Neural cell (in vitro differentiated cells): Measurements from ENCODE around the gene VPS41. TPM values are rescaled to one million over a fixed set of nuclear protein-coding genes. Genes with fewer than 3 reads are reported as not detected.

ENCODE experiments used
- H2AFZ ChIP-seq: fragments of 200-600, 300-800 bp; sonication (generic), shearing (Covaris generic); 2 replicates; pipeline ENCODE4 v1.6.0; 2014; ENCODE audit warnings: low read depth, mild to moderate bottlenecking, antibody characterized with exemption, low read length, moderate library complexity
- H3F3A ChIP-seq: fragments of 200-600 bp; shearing (Covaris generic); 2 replicates; pipeline ENCODE4 v1.6.1; 2016; ENCODE audit warnings: mild to moderate bottlenecking, moderate library complexity, mixed read lengths, antibody characterized with exemption, low read length; ENCODE audit not compliant: insufficient read depth, poor library complexity, severe bottlenecking
- H3K27ac ChIP-seq: fragments of 200-600, 300-800 bp; sonication (generic), shearing (Covaris generic); 2 replicates; pipeline ENCODE4 v1.5.1; 2014; ENCODE audit warnings: mild to moderate bottlenecking, low read length, moderate library complexity
- H3K27me3 ChIP-seq: fragments of 300-800, 200-600 bp; sonication (generic), shearing (Covaris generic); 2 replicates; pipeline ENCODE4 v1.6.0; 2014; ENCODE audit warnings: mild to moderate bottlenecking, low read depth, low read length, moderate library complexity; ENCODE audit not compliant: insufficient read depth
- H3K36me3 ChIP-seq: fragments of 300-800, 200-600 bp; sonication (generic), shearing (Covaris generic); 2 replicates; pipeline ENCODE4 v1.5.1; 2014; ENCODE audit warnings: mild to moderate bottlenecking, antibody characterized with exemption, low read length, moderate library complexity; ENCODE audit not compliant: insufficient read depth
- H3K4me2 ChIP-seq: fragments of 300-800, 200-600 bp; sonication (generic), shearing (Covaris generic); 2 replicates; pipeline ENCODE4 v1.6.0; 2014; ENCODE audit warnings: mild to moderate bottlenecking, low read length
- H3K4me3 ChIP-seq: fragments of 300-800, 200-600 bp; sonication (generic), shearing (Covaris generic); 2 replicates; pipeline ENCODE4 v1.5.1; 2014; ENCODE audit warnings: mild to moderate bottlenecking, low read length, moderate library complexity
- H3K79me2 ChIP-seq: fragments of 200-600 bp; shearing (Covaris generic); replicated peaks from 2 replicates; pipeline ENCODE4 v1.6.0; 2014; ENCODE audit warnings: mild to moderate bottlenecking, low read length, moderate library complexity; ENCODE audit not compliant: insufficient read depth
- H3K9ac ChIP-seq: fragments of 300-800, 200-600 bp; sonication (generic), shearing (Covaris generic); 2 replicates; pipeline ENCODE4 v1.6.1; 2016; ENCODE audit warnings: mild to moderate bottlenecking, low read length, mixed read lengths
- H3K9me2 ChIP-seq: fragments of 200-600 bp; shearing (Covaris generic); 2 replicates; pipeline ENCODE4 v1.6.1; 2016; ENCODE audit warnings: mild to moderate bottlenecking, low read length, mixed read lengths; ENCODE audit not compliant: insufficient read depth
- H3K9me3 ChIP-seq: fragments of 200-600, 300-800 bp; sonication (generic), shearing (Covaris generic); 2 replicates; pipeline ENCODE4 v1.6.1; 2016; ENCODE audit warnings: mild to moderate bottlenecking, mixed run types, low read length, moderate library complexity, mixed read lengths
- H4K20me1 ChIP-seq: fragments of 200-600 bp; shearing (Covaris generic); 2 replicates; pipeline ENCODE4 v1.6.1; 2016; ENCODE audit warnings: mild to moderate bottlenecking, mixed run types; ENCODE audit not compliant: insufficient read depth
- CTCF ChIP-seq: fragments of 450-650 bp; IDR thresholded peaks from 2 replicates; pipeline ENCODE4 v1.5.1; 2014; ENCODE audit warnings: antibody characterized with exemption, mild to moderate bottlenecking, moderate library complexity; ENCODE audit not compliant: poor library complexity, severe bottlenecking
- EP300 ChIP-seq: fragments of 450-650 bp; conservative IDR thresholded peaks from 2 replicates; pipeline ENCODE4 v1.6.1; 2014; ENCODE audit warnings: antibody characterized with exemption, mild to moderate bottlenecking, moderate library complexity; ENCODE audit not compliant: poor library complexity, severe bottlenecking
- EZH2 ChIP-seq: fragments of 200-600, 300-800 bp; shearing (Covaris generic), sonication (generic); IDR thresholded peaks from 2 replicates; pipeline ENCODE4 v1.6.1; 2014; ENCODE audit warnings: antibody characterized with exemption, low read length, borderline replicate concordance, mild to moderate bottlenecking; ENCODE audit not compliant: insufficient read depth, poor library complexity, severe bottlenecking
- MXI1 ChIP-seq: fragments of 450-650 bp; conservative IDR thresholded peaks from 2 replicates; pipeline ENCODE4 v1.6.1; 2014; ENCODE audit warnings: antibody characterized with exemption, mild to moderate bottlenecking; ENCODE audit not compliant: poor library complexity, severe bottlenecking
- POLR2AphosphoS5 ChIP-seq: IDR thresholded peaks from 2 replicates; pipeline ENCODE4 v1.6.1; 2012
- RAD21 ChIP-seq: fragments of 450-650 bp; conservative IDR thresholded peaks from 2 replicates; pipeline ENCODE4 v1.6.1; 2014; ENCODE audit warnings: antibody characterized with exemption, mild to moderate bottlenecking, moderate library complexity
- REST ChIP-seq: IDR thresholded peaks from 2 replicates; pipeline ENCODE4 v1.6.1; 2012; ENCODE audit warnings: borderline replicate concordance
- SMC3 ChIP-seq: fragments of 450-650 bp; conservative IDR thresholded peaks from 2 replicates; pipeline ENCODE4 v1.6.1; 2014; ENCODE audit warnings: antibody characterized with exemption, mild to moderate bottlenecking, moderate library complexity; ENCODE audit not compliant: poor library complexity
- TAF1 ChIP-seq: IDR thresholded peaks from 2 replicates; pipeline ENCODE4 v1.6.1; 2012; ENCODE audit warnings: low read depth
- polyA plus RNA-seq: library from polyadenylated mRNA; depleted of rRNA; stranded (reverse); fragments of >200 nt; gene quantifications from 2 replicates; pipeline ENCODE4 v1.2.3, GENCODE V29; 2014

VPS41 gene
- polyA plus RNA-seq, 1 donor from 2014 or later, result 64.0 TPM

- TF ChIP-seq SMC3, result peak; percentile 20
- TF ChIP-seq RAD21, result no peak
- Histone ChIP-seq H3K9me2 (no peaks in the 10 kb centered on the region), H3K27ac (no peak overlapping the region), H3K4me2 (no peak overlapping the region), H3K9me3 (no peaks in the 10 kb centered on the region), H3K79me2 (no peaks in the 10 kb centered on the region), H3K9ac (no peak overlapping the region), H3F3A (no peaks in the 10 kb centered on the region), H3K4me3 (no peak overlapping the region), H3K27me3 (no peaks in the 10 kb centered on the region), H2AFZ (no peak overlapping the region), H3K36me3 (no peaks in the 10 kb centered on the region), H4K20me1 (no peaks in the 10 kb centered on the region)
Observed at GRCh38 chr7:38929460-38930171, 20.6 kb upstream of the VPS41 start.

- Histone ChIP-seq H3K27ac (no peak overlapping the region), H3K4me2 (no peak overlapping the region)
Observed at GRCh38 chr7:38928506-38928905, 19.5 kb upstream of the VPS41 start.

GRCh38 chr7:38927751-38928150 is 18.8 kb upstream of the VPS41 start:
- Histone ChIP-seq H3K36me3 (no peaks in the 10 kb centered on the region), H3K4me3 (no peak overlapping the region), H3K4me2 (no peak overlapping the region), H3K27me3 (no peaks in the 10 kb centered on the region), H3K9me3 (no peaks in the 10 kb centered on the region), H3K79me2 (no peaks in the 10 kb centered on the region), H3K9ac (no peak overlapping the region), H3K27ac (no peak overlapping the region), H4K20me1 (no peaks in the 10 kb centered on the region), H3F3A (no peaks in the 10 kb centered on the region), H2AFZ (no peak overlapping the region), H3K9me2 (no peaks in the 10 kb centered on the region)
- TF ChIP-seq SMC3 (no peak), EZH2 (no peak), MXI1 (no peak), EP300 (no peak), CTCF (no peak), RAD21 (no peak), REST (no peak)

More at GRCh38 chr7:38928506-38928905, 19.5 kb upstream of the VPS41 start:
- H3K79me2 ChIP-seq, result no peaks in the 10 kb centered on the region
- H3K27me3 ChIP-seq, result no peaks in the 10 kb centered on the region
- no peaks in the 10 kb centered on the region for H3K9me3 ChIP-seq
- H3K9ac ChIP-seq, result no peak overlapping the region
- no peaks in the 10 kb centered on the region for H3K36me3 ChIP-seq
- H2AFZ ChIP-seq, result no peak overlapping the region
- no peaks in the 10 kb centered on the region for H3K9me2 ChIP-seq
- H3F3A ChIP-seq, result no peaks in the 10 kb centered on the region
- H4K20me1 ChIP-seq, result no peaks in the 10 kb centered on the region
- TF ChIP-seq SMC3 (no peak), RAD21 (no peak), EZH2 (no peak), POLR2AphosphoS5 (no peak), TAF1 (no peak), REST (no peak)
- H3K4me3 ChIP-seq, result no peak overlapping the region
